ENCODE results near the gene CRACDL.

CRACDL gene

DNA sequence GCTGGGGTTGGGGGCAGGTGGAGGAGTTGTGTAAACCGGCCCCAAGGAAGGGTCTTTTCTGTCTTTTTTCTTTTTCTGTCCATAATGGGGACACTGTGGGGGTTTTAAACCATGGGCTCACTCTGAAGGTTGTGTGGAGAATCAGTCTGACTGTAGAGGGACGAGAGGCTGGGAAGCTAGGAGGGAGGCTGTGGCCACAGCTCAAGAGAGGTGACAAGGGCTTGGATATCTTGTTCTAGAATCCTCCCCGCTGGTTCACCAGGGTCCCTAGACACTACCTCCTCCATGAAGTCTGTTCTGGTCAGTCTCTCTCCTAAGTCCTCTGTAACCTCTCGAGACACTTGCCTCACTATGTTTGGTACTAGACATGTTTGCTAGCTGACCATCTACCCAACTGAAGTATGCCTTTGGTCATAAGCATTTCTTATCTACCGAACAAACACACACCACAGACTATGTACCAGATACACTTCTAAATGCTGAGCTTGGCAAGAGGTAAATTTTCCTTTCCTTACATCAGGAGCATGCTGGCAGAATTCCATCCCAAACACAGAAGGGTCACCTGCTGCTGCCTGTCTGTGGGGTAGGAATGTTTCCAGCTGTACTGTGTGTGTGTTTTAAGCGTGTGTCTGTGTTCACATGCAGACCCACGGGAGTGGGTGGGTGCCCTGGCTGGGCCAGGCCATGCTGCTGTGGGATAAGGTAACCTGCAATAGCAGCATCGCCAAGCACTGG, 135.5 kb downstream of the CRACDL start:
- DNase-seq, result peak; percentile 8

DNA sequence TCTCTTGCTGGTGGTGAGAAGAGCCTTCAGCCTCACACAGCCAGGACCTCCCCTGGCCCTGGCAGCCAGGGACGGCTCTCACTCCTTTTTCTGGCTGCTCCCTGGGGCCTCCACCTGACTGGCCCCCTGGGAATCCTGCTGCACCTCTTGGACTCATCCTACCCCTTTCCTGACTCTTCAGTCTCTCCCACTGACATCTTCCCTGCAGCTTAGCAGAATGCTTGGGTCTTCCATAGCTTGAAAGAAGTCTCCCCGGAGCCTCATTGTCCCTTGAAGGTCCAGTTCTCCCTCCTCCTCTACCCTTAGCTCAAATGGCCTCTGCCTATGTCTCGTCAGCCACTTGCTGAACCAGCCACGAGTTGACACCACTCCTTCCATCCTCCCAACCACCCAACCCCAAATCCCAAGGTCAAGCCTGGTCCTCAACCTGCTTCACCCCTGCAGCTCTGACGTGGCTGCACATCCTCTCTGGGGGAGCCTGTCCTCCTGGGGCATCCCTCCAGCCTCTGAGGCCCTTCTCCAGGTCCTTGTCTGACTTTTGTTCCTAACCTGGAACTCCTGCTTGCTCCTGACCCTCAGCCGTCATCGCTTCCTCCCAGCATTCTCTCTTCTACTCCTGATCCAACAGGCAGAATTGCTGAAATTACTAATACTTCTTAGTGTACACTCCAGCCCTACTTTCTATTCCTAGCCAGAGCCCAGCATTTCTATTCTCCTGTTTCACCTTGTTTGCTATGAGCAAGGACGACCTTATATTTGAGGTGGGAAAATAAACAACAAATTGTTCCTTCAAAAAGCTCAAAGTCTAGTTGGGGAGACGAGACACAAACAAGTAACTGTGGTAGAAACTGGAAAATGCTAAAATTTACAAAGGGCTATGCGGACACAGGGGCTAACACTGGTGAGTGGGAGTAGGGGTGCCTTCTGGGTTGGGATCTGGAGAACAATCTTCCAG, 136.4 kb downstream of the CRACDL start:
- DNase-seq, result no peak

DNA sequence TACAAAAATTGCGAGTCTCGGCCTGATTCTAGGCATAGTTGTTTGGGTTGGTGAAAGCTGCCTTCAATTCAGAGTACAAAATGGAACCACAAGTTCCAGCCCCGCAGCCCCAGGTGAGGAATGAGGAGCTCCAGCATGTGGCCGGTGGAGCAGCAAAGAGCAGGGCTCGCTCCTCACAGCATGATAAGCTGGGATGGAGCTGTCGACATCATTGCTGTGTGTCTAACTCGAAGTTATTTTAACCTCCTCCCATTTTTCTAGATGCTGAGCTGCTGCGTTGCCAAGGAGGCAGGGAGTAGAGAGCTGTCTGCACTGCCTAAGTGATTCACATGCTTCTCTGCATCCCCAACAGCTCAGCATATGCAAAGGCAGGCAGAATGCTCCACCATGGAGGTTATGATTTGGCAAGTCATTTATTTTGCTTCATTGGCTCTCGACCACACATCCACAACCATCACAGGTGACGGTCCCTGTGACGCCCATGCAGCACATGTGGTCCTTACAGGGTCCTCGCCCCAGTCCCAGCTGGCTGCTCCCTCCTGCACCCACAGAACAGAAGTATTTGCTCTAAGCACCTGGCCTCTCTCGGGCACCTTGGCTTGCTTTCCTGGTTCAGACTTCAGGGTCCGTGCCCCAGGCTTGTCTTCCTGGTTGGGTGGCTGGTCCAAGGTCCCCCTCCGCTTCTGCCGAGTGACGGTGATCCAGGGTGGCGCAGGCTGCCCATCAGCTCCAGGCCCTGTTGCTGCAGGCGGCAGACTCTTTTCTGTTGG, 139.1 kb downstream of the CRACDL start:
- no peak for DNase-seq

DNA sequence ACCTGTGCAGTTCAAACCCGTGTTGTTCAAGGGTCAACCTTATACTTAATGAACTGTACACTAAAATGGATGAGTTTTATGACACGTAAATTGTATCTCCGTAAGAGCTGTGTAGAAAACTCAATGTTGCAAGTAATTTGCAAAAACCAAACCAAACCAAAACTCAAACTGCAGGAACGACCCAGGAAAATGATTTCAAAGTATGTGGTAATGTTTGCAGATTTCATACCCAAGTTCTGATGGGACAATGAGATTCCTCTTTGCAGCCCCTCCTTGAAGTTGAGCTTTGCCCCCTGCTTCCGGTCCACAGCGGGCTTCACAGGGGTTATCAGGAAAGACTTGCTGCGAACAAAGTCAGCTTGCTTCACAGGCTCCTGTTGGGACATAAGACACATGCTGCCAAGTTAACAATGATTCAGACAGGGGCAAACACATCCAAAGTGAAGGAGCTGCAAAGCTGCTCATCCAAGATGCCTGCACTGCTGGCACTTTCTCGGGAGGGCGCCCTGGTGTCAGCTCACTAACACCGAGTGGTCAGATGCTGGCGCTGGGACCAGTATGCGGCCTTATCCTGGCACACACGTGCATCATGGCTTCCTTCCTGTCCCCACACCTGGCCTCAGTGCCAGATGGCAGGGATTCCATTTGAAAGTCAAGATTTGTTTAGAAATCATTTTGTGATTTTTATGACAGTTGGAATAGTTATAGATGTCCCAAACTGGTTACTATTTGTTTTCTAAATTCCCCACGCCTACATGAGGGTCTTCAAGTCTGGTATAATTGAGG, 139.9 kb downstream of the CRACDL start:
- no peak for DNase-seq

DNA sequence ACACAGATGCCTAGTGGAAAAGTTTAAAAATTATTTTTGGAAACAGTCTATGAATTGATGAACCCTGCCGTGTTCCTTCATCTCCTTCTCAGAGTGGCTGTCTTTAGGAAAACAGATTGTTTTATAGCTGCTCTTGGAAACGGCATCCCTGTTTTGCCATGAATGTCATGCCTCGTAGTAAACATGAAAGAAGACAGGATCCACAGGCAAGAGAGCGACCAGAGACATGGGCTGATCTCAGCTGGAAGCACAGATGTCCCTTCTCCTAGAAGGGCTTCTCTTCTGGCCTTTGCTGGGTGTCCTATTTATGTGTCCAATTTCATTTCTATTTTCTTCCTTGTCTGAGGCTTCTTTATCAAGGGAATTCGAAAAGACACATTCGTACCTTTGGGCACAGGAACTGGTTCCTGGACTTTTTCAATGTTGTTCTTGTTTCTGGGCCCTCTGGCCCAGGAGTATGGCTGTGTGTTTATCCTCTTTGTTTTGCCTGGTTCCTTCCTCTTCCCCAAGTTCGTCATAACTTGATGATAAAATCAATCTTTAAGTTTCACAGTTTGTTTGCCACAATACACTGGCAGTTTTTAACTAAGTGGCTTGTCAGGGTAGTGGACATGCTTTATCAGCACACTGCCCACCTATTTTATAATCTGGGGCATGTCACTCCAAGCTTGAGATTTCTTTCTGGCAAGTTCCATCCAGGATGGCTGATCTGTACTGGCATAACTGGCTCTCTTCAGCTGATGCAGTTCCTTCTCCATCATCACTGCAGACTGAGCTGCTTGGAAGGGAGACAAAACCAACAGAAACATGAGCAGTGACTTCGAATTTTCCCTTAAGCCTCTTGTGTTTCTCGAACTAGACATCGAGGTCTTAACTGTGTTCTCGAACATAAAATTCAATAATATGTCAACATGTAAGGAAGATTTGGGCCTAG, 141.9 kb downstream of the CRACDL start:
- no peak for DNase-seq

DNA sequence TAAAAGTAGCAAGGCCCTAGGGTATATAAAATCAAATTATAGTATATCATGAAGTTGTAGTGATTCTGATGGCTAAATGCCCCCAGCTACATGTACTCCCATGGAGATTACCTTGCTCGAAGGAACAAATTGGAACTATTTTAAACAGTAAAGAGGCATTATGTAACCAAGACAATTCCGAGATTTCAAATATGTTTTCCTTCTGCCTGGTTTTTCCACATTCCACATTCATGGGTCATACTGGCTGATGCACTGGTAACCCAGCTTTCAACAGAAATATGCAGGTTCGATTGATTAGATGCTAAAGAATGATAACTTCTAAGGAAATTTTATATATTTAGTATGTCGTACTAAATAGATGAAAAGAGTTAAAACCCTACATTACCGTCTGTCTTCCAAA, 142.8 kb downstream of the CRACDL start:
- DNase-seq, result no peak

DNA sequence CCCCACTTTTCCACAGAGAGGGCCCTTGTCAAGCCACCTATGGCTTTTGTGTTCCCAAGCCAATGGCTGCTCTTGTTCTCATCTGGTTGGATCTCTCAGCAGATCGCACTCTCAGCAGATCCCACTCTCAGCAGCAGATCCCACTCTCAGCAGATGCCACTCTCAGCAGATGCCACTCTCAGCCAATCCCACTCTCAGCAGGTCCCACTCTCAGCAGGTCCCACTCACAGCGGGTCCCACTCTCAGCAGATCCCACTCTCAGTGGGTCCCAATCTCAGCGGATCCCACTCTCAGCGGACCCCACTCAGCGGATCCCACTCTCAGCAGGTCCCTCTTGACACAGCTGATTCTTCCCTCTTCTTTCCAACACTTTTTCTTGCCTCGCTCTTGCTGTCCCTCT, 145.8 kb downstream of the CRACDL start:
- no peak for DNase-seq

DNA sequence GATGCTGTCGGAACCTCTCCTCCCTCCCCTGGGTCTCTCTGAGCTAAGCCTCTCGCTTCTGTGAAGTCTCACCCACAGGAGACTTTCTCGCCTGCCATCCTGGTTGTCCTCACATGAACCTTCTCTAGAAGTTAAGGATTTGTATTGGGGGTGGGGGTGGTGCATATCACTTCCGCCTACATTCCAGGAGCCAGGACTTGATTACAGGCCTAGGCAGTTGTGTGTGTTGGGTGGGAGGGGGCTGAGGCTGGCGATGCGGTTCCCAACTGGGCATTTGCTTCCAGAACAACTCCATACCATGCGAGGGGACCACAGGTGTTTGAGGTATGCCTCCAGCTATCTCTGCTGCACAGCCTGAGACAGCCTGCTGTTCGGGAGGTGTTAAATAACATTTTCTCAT, 148.3 kb downstream of the CRACDL start:
- DNase-seq, result no peak

DNA sequence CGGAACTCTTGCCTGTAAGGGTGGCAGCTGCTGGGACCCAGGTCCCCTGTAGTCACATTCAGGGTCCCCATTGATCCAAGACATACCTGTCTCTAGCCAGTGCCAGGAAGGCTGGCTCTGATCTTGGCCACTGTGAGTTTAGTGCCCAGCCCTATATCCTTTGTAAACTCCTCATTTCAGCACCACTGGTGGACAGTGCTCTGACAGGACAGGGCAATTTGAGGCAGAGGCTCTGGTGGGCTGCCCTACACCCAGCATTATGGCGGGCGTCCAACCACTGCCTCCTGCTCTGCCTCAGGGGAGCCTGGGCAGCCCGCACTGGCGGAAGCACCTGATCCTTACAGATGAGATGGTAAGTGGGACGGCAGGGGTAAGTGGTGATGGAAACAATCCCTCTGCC, 149.8 kb downstream of the CRACDL start:
- no peak for DNase-seq

DNA sequence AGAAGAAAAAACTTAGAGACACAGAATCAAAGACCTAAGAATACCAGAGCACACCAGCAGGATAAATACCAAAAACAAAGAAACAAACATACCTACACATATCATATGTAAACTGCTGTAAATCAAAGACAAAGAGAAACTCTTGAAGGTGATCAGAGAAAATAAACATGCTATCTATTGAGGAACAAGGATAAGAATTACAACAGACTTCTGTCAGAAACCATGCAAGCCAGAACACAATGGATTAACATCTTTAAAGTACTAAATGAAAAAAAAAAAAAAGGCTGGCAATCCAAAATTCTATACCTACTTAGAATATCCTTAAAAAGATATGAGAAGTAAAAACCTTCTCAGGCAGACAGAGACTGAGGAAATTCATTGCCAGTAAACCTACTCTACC, 153.5 kb downstream of the CRACDL start:
- DNase-seq, result no peak

DNA sequence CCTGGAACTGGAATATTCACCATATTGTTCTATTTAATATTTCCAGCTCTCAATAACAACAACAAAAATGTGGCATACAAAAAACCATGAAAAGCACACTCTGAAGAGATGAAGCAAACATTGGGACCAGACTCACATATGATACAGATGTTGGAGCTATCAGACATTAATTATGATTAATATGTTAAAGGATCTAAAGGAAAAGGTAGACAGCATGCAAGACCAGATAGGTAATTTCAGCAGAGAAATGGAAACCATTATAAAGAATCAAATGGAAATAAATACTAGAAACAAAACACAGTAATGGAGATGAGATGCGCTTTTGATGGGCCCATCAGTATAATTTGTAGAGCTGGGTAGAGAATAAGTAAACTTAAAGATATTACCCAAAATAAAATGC, 154.2 kb downstream of the CRACDL start:
- no peak for DNase-seq

DNA sequence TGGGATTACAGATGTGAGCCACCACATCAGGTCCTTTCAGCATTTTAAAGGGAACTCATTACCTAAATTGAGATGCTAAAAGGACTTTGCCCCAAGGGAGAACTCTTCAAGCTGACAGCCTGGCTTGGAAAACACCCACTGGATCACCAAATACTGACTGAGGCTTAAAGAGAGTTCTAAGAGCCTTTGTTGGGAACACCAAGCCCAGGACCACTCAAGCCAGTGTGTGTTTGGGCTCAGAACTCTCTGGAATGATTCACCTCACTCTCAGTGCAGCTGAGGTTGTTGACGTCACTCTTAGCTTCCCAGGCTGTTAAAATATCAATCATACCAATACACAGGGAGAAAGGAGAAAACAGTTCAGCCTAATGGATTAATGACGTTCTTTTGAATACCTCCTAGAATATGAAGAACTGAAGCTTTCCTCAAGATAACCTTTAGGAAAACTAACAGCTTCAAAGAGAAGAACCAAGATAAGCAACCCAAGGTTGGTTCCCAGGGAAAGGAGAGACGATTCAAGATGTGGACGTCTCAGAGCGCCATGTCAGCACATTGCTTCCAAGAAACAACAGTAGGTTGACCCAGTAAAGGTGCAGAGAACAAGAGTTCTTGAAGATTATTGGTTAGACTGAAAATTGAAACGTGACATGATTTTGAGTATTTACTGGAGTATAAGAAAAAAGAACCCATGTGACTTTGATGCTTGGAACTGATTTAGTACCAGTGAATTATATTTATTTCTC, 157.1 kb downstream of the CRACDL start:
- DNase-seq, result no peak

DNA sequence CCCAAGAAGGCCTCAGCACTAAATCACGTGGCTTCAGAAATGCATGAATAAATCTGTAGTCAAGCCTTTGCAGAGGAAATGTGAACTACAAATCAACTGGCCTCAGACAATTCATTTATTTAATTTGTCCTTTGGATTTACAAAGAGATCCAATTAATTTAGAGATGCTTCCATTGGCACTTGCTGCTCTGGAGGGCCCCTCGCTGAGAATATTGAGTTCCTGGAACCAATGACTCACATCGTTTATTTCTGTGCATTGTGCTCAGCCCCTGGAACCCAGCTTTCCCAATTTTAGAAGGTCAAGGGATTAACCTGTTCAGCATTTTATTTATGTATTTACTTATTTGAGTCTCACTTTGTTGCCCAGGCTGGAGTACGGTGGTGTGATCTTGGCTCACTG, 157.9 kb downstream of the CRACDL start:
- no peak for DNase-seq

DNA sequence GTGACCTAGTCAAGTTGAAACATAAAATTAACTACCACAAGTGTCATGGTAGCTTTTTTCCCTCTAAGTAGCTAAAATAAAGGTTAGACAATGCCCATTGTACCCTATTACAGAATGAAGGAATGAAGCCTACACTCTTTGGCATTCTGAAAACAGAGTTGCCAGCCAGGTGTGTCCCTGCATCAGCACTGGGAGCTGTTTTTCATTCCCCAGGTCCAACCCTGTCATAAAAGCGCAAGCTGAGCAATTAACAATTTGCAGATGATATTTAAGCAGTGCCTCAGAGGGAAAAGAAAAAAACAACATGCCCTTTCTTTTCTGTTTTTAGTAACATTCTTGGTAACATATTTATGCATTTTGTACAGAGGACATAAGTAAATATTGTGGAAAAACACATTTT, 158.3 kb downstream of the CRACDL start:
- no peak for DNase-seq

DNA sequence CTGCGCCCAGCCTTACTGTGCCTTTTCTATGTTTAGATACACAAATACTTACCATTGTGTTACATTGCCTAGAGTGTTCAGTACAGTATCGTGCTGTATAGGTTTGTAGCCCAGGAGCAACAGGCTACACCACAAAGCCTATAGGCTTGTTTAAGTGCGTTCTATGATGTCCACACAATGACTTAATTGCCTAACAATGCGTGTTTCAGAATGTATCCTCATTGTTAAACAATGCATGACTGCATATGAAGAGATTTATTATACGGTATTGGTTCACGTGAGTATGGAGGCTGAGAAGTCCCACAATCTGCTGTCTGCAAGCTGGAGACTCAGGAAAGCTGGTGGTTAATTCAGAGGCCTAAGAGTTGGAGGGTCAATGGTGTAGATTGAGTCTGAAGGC, 158.9 kb downstream of the CRACDL start:
- no peak for DNase-seq

DNA sequence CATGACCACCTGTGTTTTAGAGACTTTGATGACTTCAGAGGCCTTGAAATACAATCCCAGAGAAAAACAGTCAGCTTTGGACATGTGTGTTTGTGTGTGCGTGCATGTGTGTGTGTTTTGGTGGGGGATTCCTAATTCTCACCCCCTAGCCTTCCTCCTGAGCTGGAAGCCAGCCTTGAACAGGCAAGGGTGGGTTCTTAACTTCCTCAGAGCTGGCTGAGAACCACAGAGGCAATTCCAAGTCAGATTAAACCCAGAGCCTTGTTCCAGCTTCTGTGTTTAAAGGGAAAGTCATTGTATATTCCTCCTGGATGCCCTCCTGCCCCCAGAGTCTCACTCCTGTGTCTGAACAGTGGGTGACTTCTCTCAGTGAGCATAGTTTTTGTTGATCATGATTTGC, 159.9 kb downstream of the CRACDL start:
- DNase-seq, result no peak

DNA sequence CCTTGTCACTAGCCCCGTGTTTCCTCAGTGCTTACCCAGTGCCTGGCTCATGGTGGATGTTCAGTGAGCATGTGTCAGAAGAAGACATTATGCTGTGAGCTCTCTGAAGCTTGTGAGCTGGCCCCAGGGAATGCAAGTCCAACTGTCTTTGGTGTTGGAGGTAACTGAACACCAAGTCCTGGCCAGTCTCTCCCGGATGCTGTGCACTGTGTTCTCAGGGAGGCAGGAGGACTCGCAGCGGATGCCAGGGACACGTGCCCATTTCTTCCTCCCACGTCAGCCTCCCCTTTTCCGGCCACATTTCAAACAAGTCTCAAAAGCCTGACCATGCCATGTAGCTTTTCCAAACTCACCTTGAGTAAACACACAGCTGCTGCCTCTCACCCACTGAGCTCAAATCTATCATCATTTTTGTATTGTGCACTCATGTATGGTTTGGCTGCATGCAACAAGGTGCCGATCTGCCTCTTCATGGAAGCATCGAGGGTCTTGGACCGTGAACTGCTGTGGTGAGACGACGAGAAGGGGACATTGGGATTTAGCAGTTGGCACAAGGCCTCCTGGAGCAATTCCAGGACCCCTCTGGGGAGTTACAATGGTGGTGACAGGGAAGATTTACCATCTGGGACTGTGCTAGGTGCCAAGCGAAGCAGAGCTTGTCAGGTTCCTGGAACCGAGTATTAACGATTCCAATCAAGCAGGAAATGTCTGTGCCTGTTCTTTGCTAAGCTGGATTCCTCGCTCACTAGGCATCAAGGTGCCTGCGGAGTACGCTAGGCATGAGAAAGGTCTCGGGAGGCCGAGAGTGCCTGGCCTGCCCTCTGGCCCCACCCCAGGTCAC, 160.7 kb downstream of the CRACDL start:
- no peak for DNase-seq

DNA sequence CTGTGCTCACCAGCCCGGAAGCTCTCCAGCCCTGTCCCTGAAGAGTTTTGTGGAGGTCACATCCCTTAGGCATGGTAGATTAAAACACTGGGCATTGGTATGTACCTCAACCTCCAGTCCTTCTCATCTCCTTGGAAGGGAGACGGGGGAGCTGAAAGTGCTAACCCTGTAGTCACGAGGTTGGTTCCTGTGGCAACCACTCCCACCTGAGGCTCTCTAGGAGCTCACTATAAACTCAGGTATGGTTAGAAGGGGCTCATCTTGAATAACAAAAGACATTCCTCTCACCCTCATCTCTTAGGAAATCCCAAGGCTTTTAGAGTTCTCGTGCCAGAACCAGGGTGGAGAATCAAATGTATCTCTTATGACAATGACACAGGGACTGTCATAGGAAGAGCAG, 162.1 kb downstream of the CRACDL start:
- no peak for DNase-seq

DNA sequence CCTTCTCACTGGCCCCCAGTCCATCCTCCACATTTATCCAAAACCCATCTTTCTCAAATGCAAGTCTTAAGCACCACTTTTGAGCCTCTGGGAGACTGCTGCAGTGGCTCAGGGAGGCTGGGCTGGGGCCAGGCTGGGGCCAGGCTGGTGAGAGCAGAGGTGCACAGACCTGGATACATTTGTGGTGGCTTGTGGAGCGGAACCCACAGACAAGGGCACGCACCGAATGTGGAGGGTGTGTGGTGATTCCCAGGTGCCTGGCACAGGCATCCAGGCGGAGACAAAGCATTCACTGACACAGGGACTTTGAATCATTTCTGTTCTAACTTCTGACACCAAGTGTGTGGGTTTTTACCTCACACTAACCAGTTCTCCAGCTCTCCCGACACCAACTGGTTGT, 162.9 kb downstream of the CRACDL start:
- no peak for DNase-seq

DNA sequence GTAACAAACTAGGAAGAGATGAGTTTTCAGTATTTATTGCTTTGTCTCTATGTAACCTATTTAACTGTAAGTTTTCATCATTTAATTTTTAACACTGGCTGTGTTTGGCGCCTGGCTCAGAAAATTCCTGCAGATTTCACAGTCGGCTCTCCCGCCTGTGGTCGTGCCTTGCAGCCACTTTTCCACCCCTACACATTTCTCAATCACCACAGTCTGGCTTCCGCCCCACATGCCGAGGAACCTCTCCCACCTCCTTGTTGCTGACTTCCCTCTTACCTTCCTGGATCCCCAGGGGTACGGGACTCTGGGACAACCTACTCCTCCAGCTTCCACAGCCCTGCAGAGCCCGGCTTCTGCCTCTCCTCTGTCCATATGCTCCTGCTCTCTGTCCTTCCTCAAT, 163.5 kb downstream of the CRACDL start:
- no peak for DNase-seq
